ENCODE measurements around the gene MMP19.
"Not testable (repeated sequence)": the region's sequence is repeated elsewhere in the genome, so short reads cannot be mapped to it uniquely, and the experiment has no call there.

MMP19 gene, protein sequence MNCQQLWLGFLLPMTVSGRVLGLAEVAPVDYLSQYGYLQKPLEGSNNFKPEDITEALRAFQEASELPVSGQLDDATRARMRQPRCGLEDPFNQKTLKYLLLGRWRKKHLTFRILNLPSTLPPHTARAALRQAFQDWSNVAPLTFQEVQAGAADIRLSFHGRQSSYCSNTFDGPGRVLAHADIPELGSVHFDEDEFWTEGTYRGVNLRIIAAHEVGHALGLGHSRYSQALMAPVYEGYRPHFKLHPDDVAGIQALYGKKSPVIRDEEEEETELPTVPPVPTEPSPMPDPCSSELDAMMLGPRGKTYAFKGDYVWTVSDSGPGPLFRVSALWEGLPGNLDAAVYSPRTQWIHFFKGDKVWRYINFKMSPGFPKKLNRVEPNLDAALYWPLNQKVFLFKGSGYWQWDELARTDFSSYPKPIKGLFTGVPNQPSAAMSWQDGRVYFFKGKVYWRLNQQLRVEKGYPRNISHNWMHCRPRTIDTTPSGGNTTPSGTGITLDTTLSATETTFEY

DNA sequence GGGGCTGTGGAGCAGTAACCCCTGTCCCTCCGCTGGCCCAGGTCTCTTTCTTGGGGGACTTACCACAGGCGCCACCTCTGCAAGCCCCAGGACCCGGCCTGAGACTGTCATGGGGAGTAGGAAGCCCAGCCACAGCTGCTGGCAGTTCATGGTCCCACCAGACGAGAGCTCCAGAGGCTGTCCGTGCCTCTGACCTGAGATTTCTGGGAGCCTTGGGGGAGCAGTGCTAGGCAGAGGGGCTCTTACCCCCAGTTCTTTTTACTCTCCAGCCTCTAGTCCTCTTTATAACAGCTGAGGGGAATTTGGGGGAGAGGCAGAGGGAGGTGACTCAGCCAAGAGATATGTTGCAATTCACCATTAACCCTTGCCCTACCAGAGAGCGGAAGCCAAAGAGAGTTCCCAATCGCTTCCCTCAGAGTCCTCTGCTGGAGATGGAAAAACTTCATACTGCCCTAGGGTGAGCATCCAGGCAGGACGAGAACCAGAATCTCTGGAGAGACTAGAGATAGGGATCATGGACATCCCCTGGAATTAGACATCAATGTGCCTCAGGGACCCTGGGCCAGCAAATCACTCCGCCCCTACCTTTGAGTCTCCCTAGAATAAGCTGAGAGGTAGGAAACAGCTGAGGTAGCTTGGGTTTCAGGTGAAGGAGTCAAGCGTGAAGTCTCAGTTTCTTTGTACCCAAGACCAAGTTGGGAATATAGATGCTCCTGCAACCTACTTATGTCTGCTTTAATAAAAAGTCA lies at the start of gene MMP19:
MMP19 (minus strand) TSS at position 256 of the 749 bp plus-strand sequence; CDS start at position 150, 106 bp downstream.
- no peak for DNase-seq

DNA sequence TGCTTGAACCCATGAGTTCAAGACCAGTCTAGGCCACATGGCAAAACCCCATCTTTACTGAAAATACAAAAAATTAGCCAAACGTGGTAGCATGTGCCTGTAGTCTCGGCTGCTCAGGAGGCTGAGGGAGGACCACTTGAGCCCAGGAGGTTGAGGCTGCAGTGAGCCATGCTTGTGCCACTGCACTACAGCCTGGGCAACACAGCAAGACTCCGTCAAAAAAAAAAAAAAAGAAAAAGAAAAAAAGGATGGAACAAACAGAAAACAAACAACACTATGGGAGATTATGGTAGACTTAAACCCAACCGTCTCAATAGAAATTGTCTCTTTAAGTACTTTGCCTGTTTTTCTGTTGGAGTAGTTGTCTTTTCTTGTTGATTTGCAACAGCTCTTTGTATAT lies 48.6 kb upstream of the MMP19 start:
- no peak for DNase-seq

DNA sequence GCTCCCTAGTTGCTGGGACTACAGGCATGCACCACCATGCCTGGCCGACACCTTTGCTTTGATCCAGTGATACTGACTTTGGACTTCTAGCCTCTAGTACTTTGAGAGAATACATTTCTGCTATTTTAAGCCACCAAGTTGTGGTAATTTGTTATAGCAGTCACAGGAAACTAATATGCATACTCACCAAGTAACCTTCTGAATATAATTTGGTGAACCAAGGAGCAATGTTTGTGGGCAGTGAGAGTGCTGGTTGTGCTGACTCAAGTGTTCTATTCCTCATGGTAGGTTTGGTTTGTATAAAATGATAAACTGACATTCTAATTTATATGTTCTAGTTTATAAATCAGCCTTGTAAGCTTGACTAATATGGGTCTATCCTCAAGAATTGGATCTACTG lies 42.4 kb upstream of the MMP19 start:
- no peak for DNase-seq

DNA sequence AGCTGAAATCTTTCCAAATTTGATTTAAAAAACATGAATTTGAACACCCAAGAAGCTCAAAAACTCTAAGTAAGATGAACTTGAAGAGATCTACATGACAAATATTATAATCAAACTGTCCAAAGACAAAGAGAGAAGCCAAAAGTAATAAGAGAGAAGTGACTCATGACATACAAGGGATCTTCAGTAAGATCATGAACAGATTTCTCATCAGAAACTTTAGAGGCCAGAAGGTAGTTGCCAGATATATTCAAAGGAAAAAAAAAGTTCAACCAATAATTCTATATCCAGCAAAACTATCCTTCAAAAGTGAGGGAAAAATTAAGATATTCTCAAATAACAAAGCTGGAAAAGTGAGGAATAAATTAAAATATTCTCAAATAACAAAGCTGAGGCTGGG lies 35.1 kb upstream of the MMP19 start:
- no peak for DNase-seq

DNA sequence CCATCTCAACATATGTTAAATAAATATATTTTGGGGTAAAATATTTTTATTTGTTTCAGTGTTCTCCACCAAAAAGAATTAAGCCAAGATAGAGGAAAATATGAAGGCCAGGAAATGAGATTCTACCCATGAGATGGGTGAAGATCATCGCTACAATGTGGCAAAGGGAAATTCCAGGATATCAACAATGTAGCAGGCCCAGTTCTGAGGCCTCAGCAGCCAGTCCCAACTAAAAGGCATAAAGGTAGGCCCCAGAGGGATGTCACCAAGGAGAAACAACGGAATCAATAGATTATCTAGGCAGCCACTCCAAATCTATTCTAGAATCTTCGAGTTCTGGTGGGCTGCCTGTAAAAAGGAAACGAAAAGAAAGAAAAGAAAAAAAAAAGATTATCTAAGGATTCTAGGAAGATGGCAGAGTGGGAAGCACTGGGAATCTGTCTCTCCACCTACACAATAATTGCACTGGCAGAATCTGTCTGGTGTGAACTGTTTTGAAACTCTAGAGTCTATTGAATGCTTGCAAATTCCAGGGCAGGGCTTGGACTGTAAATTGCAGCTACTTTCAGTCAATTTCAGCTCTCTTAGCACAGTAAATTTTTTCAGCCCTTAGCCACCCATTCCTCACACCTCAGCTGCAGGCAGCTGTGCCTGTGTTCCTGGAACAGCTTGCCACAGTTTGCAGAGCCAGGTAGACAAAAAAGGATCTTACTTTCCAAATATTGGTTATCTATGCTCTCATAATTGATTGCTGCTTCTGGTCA lies 33.1 kb upstream of the MMP19 start:
- no peak for DNase-seq

DNA sequence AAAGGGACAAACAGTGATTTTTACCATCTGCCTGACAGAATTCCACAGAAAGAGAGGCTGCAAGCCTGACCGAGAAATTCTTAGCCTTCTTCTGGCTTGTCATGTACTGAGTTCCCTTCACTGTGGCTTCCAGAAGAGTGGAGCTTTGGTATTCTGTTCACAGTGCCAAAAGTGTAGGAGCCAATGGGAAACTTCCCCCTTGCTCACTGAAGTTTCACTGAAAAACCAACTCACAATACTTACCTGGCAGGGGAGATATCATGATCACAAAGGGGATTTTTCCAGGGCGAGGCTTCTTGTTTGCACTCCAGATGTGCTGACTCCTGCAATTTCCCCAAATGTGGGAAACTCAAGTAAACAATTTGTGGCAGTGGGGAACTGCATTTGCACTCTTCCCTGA lies 31.7 kb upstream of the MMP19 start:
- no peak for DNase-seq

DNA sequence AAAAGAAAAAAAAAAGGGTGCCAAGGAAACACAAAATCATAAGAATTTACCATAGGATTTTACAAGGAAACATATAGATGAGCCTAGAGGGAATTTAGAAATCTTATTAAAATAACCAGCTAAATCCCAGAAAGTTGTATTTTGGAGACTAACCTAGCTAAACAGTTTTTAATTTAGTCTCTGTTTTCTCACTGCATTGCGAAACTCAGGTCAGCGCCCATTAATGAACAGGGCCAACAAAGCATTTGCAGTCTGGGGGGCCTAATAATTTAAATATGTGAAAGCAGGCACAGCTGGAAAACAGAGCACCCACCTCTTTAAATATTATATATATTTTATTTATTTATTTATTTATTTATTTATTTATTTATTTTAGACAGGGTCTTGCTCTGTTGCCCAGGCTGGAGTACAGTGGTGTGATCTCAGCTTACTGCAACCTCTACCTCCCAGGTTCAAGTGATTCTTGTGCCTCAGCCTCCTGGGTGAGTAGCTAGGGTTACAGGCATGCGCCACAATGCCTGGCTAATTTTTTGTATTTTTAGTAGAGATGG lies 23.8 kb upstream of the MMP19 start:
- not testable (repeated sequence) for DNase-seq

DNA sequence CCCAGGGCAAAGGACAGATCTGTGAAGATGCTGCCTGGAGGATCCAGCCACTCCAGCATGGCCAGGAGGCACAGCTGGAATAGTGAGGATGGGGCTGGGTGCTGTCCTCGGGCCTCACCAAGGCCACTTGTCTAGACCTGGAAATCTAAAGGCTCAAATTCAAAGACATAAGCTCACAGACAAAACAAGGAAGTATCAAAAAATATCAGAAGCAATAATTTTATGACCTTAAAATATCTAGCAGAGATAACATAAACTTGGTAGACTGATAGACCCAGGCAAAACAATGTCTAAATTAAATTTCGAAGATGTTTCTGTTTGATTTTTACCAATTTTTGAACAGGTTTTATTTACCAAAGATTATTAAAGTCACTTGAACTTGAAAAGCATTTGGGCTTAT lies 22.6 kb upstream of the MMP19 start:
- DNase-seq: no peak

DNA sequence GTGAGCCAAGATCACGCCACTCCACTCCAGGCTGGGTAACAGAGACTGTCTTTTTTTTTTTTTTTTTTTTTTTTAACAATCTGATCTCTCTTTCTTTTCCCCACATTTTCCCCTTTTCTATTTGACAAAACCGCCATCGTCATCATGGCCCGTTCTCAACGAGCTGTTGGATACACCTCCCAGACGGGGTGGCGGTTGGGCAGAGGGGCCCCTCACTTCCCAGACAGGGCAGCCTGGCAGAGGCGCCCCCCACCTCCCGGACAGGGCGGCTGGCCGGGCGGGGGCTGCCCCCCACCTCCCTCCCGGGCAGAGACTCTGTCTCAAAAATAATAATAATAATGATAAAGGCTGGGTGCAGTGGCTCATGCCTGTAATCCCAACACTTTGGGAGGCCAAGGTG lies 20.2 kb upstream of the MMP19 start:
- DNase-seq: not testable (repeated sequence)

DNA sequence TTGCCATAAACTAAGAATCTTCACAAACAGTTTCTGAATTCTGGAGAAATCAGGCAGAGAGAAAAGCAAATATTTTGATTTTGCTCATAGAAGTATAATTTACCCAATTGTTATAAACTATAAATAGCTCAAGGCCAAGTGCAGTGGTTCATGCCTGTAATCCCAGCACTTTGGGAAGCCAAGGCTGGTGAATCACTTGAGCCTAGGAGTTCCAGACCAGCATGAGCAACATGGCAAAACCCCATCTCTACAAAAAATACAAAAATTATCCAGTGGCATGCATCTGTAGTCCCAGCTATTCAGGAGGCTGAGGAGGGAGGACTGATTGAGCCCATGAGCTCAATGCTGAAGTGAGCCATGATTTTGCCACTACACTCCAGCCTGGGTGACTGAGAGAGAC lies 19.6 kb upstream of the MMP19 start:
- DNase-seq: no peak

DNA sequence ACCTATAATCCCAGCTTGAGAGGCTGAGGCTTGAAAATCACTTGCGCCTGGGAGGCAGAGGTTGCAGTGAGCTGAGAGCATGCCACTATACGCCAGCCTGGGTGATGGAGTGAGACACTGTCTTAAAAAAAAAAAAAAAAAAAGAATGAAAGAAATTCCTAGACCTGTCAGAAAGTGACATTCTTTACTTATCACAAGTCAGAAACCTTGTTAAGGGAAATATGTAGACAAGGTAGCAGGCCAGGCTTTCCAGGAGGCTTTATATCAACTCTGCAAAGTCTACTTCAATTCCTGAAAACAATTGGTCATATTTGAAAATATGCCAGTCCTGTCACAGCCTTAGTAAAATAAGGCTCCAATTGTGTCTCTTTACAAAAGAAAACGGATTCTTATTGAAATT lies 19.1 kb upstream of the MMP19 start:
- no peak for DNase-seq

DNA sequence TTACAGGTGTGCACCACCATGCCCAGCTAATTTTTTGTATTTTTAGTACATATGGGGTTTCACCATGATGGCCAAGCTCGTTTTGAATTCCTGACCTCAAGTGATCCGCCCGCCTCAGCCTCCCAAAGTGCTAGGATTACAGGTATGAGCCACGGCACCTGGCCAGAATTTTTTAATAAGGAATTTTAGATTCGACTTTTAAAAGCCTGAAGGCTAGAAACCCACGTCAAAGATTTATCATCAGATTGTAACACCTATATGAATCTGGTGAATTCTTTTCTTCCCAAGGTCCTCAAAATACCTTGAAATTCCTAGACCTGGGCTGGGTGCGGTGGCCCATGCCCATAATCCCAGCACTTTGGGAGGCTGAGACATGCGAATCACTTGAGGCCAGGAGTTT lies 18.7 kb upstream of the MMP19 start:
- no peak for DNase-seq

DNA sequence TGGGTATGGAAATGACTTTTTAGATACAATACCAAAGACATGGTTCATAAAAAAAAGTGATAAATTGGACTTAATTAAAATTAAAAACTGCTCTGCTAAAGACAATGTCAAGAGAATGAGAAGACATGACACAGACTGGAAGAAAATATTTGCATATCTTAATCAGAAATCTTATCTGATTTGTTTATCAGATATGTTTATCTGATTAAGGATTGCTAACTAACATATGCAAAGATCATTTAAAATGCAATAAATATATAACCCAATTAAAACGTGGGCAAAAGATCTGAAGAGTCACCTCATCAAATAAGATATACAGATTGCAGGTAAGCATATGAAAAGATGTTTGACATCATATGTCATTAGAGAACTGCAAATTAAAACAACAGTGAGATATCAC lies 10.0 kb upstream of the MMP19 start:
- no peak for DNase-seq

DNA sequence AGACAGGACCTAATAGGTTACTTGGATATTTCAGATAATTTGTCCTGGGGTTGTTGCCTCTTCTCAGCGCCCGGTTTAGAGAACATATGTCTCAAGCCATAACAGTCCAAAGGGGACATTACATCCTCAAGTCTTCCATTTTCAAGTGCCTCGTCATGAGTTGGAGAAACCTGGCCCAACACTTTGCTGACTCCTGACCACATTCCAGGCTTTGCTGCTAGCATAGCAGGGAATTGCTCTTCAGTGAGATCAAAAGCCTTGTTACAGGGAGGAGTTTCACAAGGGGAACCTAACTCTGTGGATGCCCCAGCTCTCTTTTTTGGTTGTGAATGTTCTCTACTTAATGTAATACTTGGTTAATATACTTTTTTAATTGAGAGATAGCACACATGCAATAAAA lies 8.2 kb upstream of the MMP19 start:
- no peak for DNase-seq

DNA sequence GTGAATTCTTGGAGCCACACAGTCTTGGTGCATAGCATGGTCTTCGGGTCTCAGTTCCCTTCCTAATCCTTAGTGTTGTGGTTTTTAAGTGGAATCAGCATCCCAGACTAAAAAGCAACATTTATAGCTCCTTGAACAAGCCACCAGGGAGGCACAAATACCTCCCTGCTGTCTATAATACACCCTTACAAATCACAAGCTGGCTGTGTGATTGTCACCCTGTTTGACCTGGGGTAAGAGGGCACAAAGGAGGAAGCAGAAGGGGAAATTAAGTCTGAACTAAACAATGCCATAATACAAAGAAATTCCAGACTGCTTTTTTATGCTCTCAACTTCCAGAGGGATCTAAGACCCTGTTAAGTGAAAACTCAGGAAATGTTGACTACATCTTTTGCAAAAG lies 7.7 kb upstream of the MMP19 start:
- DNase-seq: no peak

DNA sequence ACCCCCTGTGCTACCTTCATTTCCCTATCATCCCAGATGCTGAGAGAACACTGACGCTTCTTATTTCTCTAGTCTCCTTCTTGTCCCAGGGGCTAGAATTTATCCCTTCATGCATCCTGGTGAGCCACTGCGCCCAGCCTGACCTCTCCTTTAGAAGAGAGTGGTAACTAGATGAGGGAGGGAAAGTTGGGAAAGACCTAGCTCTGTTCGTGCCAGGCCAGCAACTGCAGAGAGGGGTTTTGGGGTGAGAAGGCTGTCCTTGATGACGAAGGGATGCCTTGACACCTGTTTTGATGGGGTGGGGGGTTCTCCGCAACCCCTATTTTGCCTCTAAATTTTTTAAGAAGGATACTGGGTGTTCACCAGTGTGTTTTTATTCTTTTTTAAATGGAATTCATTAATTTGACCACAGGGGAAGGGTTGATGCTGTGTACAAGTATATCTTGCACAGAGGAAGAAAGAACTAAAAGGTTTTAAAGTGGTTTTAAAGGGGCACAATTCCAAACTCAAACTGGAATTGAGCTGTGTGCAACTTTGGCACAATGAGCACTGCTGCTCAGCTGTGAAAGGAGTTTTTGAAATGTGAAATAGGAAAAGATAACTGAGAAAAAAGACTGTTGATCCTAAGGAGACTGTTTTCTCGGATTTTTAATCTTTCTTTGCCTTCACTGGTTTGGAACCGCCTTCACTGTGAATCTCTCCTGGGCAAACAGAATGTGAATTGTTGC lies 7.0 kb upstream of the MMP19 start:
- DNase-seq: no peak

DNA sequence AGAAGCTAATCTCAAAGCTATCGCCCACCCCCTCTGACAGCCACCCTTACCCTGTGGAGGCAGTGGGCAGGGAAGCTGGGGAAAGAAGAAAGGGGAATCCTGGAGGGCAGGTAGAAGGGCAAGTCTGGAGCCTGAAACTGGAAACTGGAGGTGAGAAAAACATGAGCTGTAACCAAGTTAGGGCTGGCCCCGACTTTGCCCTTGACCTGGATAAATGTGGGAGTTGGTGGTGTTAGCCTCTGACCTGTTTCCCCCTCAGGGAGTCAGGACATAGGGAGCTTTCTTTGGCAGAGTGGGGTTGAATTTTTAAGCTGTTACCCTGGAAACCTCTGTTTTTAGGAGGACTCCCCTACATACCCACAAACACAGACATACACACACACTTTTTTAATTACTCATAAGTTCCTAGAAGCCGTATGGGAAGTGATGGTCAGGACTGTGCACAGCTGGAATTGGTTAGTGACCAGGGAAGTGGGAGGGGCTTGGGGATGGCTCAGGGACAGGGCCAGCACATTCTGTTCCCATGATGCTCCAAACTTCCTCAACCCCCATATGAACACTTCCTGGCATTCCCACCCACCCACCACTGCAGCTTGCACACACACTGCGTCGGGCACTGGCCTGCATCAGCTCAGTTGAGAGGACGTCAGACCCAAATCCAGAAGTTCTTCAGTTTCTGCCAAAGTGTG lies 5.0 kb upstream of the MMP19 start:
- DNase-seq: no peak

DNA sequence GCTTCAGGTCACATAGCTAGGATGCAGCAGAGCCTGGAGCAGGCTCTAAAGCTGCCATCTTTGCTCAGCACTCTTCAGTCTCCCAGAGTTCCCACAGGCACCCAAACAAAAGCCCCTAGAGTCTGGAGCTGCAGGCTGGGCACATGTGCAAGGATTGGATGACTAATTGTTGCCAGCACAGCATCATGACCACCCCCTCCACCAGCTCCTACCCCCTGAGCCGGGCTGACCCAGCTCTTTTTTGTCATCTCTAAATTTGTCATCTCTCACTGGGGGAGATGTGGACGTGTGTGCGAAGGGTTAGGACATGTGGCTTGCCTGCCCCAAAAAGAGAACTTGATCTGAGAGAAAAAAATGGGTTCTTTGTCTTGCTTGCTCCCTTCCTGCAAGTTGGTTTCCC lies 4.3 kb upstream of the MMP19 start:
- no peak for DNase-seq

DNA sequence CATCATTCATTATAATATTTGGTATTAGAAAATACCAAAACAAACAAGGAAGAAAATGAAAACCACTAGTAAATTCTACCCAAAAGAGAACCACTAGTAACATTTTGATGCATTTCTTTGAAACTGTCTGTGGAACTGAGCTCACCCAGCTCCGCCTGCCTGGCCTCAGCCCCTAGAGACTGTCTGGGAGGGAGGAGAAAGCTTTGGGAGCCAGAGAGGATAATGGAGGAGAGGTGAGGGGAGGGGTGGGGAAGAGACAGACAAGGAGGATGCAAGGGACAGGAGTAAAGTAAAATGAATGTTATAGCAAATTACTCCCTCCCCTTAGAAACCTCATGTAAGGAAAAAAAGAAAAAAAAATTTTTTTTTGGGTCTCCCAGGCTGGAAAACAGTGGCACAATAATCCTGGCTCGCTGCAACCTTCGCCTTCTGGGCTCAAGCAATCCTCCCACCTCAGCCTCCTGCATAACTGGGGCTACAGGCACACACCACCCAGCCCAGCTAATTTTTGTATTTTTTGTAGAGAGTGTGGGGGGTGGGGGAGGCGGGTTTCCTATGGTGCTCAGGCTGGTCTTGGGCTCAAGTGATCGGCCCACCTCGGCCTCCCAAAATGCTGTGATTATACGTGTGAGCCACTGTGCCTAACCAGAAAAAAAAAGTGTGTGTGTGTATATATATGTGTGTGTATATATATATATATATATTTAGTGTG lies 3.2 kb upstream of the MMP19 start:
- DNase-seq: no peak

DNA sequence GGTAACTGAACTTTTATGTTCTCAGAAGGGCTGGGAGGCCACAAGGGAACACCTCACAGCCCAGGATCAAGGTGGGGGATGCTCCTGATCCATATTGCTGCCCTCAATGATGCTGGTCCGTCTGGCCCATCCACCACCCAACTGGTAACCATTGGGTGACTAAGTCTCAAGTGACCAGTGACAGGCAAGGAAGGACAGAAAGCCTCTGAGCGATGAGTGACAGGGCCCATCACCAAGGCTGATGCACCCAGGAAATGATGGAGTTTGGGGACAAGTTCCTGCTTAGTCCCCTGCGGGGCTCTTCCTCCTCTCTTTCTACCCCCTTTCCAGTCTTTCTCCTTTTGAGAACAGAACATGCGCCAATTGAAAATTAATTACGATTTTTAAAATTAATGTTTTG lies 2.6 kb upstream of the MMP19 start:
- DNase-seq: no peak

DNA sequence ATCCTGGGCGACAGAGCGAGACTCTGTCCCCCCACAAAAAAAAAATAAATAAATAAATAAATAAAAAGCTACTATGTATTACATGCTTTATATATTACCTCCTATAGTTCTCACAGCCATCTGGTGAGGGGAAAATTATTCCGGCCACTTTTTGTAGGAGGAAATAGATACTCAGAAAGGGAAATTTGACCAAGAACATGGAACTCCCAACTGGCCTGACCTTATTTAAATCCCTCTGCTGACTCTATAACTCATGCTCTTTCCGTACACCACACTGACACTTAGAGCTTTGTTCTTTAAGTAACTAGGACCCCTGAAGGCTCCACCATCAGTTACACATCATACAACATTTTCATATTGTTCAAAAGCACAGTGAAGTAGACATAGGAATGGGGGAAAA lies 2.2 kb upstream of the MMP19 start:
- DNase-seq: no peak
